Erythroblast (primary cell): ENCODE measurements around the gene ANK2.

Experiments used
- GATA1 ChIP-seq: IDR thresholded peaks from 2 replicates; pipeline ENCODE4 v1.6.1; 2011; ENCODE audit warnings: low read depth, mild to moderate bottlenecking, control low read depth, low read length, moderate library complexity
- POLR2A ChIP-seq: IDR thresholded peaks from 2 replicates; pipeline ENCODE4 v1.6.1; 2011; ENCODE audit warnings: mild to moderate bottlenecking, low read length

- TF ChIP-seq POLR2A = no peak
- TF ChIP-seq GATA1 = no peak
Observed at GRCh38 chr4:113347245-113347644, 297.8 kb downstream of the ANK2 start.
